ENCODE results near the gene BTG4.

The BTG4 gene

GRCh38 chr11:111479666-111480065, 32.5 kb downstream of the BTG4 start:
- DNase-seq = no peak

DNA sequence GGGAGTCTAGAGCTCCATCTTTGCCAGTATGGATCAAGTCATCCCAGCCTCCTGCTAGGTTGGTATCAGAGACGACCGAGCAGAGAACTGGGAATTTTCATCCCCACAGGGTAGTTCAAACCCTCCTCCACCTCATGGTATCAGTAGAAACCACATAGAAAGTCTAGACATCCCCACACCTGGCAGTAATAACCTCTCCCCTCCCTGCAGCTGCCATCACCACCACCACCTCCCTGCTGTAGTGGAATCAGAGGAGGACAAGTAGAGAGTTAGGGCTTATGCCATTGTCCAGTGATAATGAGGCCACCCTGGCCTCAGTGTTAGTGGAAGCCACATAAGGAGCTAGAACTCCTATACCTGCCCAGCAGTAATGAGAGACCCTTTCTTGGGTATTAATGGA, 34.3 kb downstream of the BTG4 start:
- DNase-seq = no peak

GRCh38 chr11:111476956-111477355, 35.2 kb downstream of the BTG4 start:
- DNase-seq = no peak

DNA sequence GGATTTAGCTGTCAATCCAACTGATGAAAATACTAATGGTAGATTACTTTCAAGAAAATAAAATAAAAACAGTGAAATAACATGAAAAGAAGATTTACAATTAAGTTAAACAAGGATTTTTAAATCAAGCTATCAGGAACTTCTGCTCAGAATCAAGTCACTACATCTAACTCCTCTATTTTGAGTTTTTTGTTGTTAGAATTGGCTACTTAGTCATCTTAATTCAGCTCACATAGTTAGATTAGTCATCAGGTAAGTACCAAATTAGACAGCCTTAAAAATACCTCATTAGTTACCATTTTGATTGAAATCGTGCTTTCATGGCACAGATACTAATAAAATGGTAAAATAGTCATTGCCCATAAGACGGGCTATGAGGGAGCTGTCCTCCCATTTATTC, 35.8 kb downstream of the BTG4 start:
- DNase-seq = no peak

GRCh38 chr11:111474432-111474831, 37.8 kb downstream of the BTG4 start:
- DNase-seq = no peak

- no peak for DNase-seq
These were observed 40.0 kb downstream of the BTG4 start for GRCh38 chr11:111472228-111472627.

- DNase-seq = no peak
These were observed 43.0 kb downstream of the BTG4 start for GRCh38 chr11:111469200-111469599.

DNA sequence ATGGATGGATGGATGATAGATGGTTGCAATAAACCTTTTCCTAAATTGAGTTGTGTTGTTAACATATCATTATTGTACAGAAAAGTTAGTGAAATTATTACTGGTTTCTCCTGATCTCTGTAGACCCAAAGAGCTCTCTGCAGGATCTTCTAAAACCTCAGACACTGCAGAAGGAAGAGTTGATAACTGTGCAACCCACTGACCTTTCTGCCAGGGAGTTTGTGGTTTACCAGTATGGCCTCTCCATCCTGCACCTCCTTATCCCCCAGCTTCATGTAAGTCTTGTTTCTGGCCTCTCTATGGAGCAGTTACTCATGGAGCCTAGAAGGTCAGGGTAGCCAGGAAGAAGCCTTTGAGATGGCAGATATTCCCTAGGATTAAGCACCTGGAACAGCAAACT, 45.6 kb downstream of the BTG4 start:
- DNase-seq = no peak

- no peak for DNase-seq
These were observed 46.8 kb downstream of the BTG4 start for GRCh38 chr11:111465400-111465799.

DNA sequence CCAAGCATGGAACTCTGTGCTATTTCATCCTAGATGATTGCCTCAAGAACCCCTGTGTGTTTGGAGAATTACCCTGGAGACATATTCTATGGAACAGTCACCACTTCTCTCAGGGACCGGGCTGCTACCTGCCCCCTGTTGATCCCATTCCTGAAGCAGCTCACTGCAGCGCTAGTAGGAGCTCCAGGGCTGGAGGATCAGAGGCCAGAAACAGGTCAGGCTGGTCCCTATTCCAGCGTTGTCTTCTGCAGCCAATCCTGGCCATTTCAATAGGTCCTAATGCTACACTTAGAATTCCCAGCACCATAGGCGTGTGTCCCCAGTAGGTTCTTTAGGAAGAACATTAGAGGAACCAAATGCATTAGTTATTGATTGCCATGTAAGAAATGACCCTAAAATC, 48.9 kb downstream of the BTG4 start:
- no peak for DNase-seq

DNA sequence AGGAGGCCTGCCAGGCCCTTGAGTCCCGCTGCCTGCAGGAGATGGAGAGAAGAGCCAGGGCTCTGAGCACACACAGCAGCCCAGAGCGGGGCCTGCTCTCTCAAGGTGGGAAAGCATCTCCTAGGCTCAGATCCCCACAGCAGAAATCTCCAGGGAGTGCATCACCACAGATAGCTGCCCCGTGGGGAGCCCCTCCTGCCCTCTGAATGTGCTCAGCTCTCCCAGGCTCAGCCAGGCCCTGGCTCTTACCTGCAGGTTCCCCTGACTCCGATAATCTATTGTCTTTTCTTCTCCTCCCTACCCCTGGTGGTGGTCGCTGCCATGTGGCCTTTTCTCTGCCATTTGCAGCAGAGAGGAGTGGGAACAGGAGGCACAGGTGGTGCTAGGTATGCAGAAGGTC, 49.9 kb downstream of the BTG4 start:
- no peak for DNase-seq

DNA sequence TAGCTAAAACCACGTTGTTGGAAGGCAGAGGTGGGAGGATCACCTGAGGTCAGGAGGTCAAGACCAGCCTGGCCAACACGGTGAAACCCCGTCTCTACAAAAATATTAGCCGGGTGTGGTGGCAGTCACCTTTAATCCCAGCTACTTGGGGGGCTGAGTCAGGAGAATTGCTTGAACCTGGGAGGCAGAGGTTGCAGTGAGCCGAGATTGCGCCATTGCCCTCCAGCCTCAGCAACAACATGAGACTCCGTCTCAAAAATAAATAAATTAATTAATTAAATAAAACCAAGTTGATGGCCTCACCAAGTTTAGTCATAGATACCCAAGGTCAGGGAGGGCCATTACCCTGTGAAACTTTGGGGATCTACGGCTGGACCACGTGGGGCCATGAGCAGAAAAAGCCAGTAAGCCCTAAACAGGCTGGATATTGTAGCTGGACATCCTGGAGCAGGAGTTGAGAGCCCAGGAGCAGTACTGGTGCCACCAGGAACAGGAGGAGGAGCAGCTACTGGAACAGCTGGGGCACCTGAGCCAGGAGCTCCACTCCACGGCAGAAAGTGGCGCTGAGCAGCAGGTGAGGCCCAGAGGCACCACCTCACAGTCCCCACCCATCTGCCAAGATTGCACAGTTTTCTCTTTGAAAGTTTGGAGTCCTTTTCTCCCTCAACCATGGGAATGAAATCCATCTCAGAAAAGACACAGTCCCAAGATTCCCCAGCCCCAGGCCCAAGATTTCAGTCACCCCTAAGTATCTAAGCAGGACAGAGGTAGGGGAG, 50.5 kb downstream of the BTG4 start:
- DNase-seq = no peak

DNA sequence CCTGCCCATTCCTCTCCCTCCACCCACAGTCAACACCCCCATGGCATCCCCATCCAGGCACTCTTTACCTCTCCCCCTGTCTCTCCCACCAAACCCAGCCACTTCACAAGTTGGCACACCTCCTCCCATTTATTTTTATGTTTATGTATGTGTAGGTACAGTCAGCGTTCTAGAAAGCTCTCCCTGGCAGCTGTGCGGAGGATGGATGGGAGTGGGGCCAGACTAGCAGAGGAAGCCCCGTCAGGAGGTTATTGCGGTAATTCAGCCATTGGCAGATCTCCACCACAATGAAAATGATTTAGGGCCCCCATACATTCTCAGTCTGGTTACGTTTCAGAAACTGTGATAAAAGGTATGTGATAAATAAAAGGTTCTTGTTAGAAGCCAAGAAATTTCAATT, 51.3 kb downstream of the BTG4 start:
- no peak for DNase-seq

DNA sequence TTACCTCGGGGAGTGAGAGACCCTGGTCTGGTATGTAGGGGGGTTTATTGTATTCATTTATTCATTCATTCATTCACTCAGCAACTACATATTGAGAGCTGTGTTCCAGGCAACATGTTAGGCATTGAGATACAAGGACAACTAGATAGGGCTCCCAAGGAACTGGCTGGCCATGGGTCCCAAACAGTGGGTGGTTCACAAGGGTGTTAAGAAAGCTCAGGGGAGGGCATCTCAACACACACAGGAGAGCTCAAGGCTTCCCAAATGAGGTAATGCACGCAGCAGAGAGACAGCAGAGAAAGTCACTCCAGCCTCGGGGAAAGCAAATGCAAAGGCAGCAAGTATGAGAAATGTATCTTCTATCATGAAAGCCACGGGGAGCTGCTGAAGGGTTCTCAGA, 51.8 kb downstream of the BTG4 start:
- no peak for DNase-seq

DNA sequence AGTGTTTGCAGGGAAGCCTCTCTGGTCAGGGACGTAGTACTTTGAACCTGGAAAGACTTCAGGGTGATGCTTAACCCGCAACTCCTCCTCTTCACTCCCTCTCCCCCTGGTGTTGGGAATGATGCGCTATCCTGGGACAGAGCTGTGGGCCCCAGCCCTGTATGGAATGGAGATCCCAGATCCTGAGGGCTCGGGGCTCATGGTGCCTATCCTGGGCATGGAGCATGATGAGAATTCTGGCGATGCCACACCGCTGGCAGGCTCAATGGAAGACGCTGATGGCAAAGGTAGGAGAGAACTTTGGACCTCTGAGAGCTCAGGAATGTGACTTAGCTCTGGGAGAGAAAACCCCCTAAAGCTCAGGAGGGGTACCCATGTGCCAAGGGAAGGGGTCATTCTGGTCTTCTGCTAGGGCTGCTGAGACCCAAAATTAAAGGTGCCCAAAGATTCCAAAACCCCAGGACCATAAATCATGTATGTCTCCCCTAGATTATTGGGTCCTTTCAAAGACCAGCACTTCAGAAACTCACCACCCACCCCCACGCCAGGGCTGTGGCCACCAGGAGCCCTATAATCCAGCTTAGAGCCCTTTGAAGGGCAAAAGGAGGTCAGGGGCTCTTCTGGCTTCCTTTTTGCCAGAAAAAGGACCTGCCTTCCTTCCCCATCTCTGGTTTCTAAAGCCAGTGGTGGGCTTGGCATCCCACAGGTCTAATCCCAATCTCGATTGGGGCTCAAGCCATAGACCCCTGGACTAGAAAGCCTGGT, 52.5 kb downstream of the BTG4 start:
- DNase-seq = no peak

GRCh38 chr11:111457731-111458368, 54.3 kb downstream of the BTG4 start:
- DNase-seq = no peak

- no peak for DNase-seq
These were observed 55.1 kb downstream of the BTG4 start for GRCh38 chr11:111456859-111457730.

DNA sequence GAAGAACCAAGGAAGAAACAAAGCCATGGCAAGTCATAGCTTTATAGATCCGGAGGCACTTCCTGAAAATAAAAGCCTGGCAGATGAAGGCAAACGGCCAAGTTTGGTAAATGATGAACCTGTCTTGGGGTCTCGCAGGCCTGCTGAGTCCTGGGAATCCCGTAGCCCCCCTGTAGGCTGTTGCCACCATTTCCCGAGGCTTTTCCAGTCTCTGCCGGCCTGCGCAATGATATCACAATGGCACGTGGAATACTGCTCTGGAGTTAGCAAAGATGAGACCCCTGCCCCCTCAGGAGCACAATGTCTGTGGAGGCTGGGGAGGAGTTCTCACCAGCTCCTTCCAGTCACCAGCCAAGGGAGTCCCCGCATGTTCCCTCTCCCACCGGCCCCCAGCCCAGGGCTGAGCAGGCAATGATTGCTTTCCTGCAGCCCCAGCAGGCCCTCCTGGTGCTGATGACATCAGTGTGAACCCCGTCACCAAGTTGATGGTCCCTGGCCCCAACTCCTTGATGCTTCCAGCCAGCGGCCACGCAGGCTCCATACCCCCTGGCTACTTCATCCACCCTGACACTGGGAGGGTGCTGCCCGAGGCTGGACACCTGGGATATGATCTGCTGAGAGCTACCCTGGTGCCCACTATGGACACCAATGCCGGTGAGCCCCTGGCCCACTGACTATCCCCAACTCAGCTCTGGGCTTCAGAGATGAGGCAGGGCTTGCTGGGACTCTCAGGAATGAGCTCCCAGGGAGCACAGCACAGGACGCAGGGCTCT, 55.9 kb downstream of the BTG4 start:
- DNase-seq = no peak

DNA sequence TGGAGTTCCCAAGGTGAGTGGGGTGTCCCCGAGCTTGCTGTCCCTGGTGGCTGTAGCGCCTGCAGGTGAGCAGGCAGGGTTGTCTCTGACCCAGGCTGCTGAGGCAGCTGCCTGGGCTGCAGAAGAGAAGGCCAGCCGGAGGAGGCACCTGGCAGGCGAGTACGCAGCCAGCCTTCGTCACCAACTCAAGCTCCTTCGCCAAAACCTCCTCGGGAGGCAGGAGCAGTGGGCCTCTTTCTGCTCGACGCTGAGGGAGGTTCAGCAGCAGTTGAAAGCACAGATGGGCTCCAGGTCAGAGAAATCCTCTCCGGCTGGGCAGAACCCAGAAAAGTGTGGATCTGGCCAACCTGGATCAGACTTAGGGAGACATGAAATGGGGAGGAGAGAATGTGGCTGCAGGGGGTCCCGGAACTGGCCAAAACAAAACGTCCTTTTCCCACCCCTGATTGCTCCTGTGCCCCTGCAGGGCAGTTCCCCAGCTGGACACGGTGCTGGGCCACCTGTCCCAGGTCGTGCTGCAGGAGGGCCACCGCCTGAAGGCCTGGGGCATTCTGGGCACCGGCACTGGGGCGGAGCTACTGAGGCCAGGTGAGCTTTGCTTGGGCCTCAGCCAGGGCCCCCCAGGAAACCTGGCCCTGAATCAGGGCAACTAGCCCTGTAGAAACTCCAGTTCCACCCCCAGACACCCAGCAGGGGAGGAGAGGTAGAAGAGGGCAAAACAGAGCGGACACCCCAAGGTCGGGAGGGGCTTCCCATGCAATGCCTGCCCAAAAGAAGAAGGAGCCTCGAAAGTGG, 56.7 kb downstream of the BTG4 start:
- no peak for DNase-seq

DNA sequence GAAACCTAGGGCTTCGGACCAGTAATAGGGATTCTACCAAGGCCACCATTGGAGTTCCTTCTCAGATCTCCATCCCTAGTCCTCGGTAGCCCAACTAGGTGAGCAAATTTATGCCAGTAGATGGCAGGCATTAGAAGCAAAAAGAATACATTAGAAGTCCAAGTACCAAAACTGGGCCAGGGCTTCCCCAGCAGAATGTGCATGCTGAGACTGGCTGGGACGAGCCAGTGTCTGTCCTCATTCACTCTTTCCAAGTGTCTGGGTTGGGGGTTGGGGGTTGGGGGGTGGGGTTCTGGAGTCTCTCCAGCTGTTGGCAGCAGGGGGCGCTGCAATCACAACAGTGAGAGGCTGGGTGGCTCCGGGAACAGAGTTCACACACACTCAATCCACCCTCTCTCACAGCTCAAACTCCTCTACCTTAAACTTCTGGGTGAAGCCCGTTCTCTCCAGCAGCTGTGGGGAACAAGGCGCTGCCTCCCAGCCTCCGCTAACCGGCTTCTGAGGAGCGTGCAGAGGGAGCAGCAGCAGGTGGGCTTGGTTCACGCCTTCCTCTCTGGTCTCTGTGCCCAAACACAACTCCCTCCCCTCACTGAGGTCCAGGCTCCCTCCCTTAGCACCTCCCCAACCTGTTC, 57.5 kb downstream of the BTG4 start:
- DNase-seq = peak; percentile 84
